SK-N-SH treated with all-trans-retinoic acid at 6 μM for 48 hours (cell line): Measurements from ENCODE around the gene EML2.

Experiments used
- CREB5 ChIP-seq: fragments of 250-450 bp; sonication (Bioruptor Pico); IDR thresholded peaks from 2 replicates; pipeline ENCODE4 v1.5.1; 2020; ENCODE audit warnings: low read depth, mild to moderate bottlenecking, moderate library complexity
- ISL1 ChIP-seq: fragments of 250-450 bp; sonication (Bioruptor Pico); IDR thresholded peaks from 2 replicates; pipeline ENCODE4 v2.1.2; 2022; ENCODE audit warnings: mild to moderate bottlenecking, moderate library complexity
- RARB ChIP-seq: fragments of 250-450 bp; sonication (Bioruptor Pico); IDR thresholded peaks from 2 replicates; pipeline ENCODE4 v1.8.0; 2021; ENCODE audit warnings: mild to moderate bottlenecking, moderate library complexity
- ZFP3 ChIP-seq: fragments of 250-450 bp; sonication (Bioruptor Pico); IDR thresholded peaks from 2 replicates; pipeline ENCODE4 v1.5.0; 2020; ENCODE audit warnings: mild to moderate bottlenecking, moderate library complexity
- ZFP30 ChIP-seq: fragments of 450-650 bp; formaldehyde crosslinking; IDR thresholded peaks from 2 replicates; pipeline ENCODE4 v1.5.0; 2022; ENCODE audit warnings: mild to moderate bottlenecking, moderate library complexity
- ZNF70 ChIP-seq: fragments of 450-650 bp; formaldehyde crosslinking; IDR thresholded peaks from 2 replicates; pipeline ENCODE4 v1.5.0; 2020; ENCODE audit warnings: mild to moderate bottlenecking, moderate library complexity
- TF ChIP-seq, protein P1 (sequence below): fragments of 250-450 bp; sonication (Bioruptor Pico); IDR thresholded peaks from 2 replicates; pipeline ENCODE4 v1.8.0; 2020; ENCODE audit warnings: mild to moderate bottlenecking, moderate library complexity, borderline replicate concordance

GRCh38 chr19:45621976-45622503, 17.2 kb downstream of the EML2 start:
- TF ChIP-seq ZFP3 (no peak), CREB5 (no peak), RARB (no peak), ISL1 (CRISPR knock-in tag) (no peak), ZNF70 (CRISPR knock-in tag) (no peak), ZFP30 (CRISPR knock-in tag) (no peak)
- TF ChIP-seq, protein P1, sequence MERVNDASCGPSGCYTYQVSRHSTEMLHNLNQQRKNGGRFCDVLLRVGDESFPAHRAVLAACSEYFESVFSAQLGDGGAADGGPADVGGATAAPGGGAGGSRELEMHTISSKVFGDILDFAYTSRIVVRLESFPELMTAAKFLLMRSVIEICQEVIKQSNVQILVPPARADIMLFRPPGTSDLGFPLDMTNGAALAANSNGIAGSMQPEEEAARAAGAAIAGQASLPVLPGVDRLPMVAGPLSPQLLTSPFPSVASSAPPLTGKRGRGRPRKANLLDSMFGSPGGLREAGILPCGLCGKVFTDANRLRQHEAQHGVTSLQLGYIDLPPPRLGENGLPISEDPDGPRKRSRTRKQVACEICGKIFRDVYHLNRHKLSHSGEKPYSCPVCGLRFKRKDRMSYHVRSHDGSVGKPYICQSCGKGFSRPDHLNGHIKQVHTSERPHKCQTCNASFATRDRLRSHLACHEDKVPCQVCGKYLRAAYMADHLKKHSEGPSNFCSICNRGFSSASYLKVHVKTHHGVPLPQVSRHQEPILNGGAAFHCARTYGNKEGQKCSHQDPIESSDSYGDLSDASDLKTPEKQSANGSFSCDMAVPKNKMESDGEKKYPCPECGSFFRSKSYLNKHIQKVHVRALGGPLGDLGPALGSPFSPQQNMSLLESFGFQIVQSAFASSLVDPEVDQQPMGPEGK (CRISPR knock-in tag) = no peak
